Naive thymus-derived CD4-positive, alpha-beta T cell (primary cell): ENCODE results near the gene SHLD2. TPM values are rescaled to one million over a fixed set of nuclear protein-coding genes. Genes with fewer than 3 reads are reported as not detected.
"Not testable (repeated sequence)": the region's sequence is repeated elsewhere in the genome, so short reads cannot be mapped to it uniquely, and the experiment has no call there.

Source experiments
- ATAC-seq: fragments of 150-1000 bp; cut with Tn5 transposase; 2 replicates; pipeline ENCODE4 v1.10.0; 2021; ENCODE audit warnings: mild to moderate bottlenecking, moderate library complexity
- CTCF ChIA-PET: fragments of 350-600 bp; sonication (Branson Sonifier 250); formaldehyde crosslinking; loops from one replicate; lab custom pipeline; 2021; ENCODE audit warnings: antibody characterized with exemption; lab: Charles Lee
- POLR2A ChIA-PET: fragments of 350-600 bp; sonication (Branson Sonifier 250); formaldehyde crosslinking; loops from one replicate; lab custom pipeline; 2021; ENCODE audit warnings: antibody characterized with exemption, inconsistent platforms; lab: Charles Lee
- DNase-seq, 9 donors: peaks; one replicate each; pipeline versions ENCODE4 v3.0.0 to v3.0.0-alpha.2; 2020 to 2022; ENCODE audit warnings: mixed read lengths in 1 of 9
- H3K27ac ChIP-seq: one replicate; pipeline ENCODE4 v1.7.0; 2013; ENCODE audit warnings: mild to moderate bottlenecking, low read depth, low read length, moderate library complexity
- H3K27me3 ChIP-seq, 2 donors: one replicate each; pipeline ENCODE4 v1.7.0; 2013; ENCODE audit warnings: low read length in 2 of 2, mild to moderate bottlenecking in 2 of 2, moderate library complexity in 2 of 2; ENCODE audit not compliant: control insufficient read depth in 2 of 2, insufficient read depth in 2 of 2
- H3K36me3 ChIP-seq, 3 experiments: 1 replicate in 2 of 3; 2 replicates in 1 of 3; pipeline ENCODE4 v1.7.0; 2013; ENCODE audit warnings: low read length in 3 of 3, mild to moderate bottlenecking in 3 of 3, moderate library complexity in 1 of 3; ENCODE audit not compliant: insufficient read depth in 3 of 3, control insufficient read depth in 2 of 3
- H3K4me1 ChIP-seq, 2 donors: one replicate each; pipeline ENCODE4 v1.7.0; 2013; ENCODE audit warnings: low read length in 2 of 2, mild to moderate bottlenecking in 2 of 2, moderate library complexity in 1 of 2; ENCODE audit not compliant: control insufficient read depth in 2 of 2, insufficient read depth in 2 of 2
- H3K4me3 ChIP-seq: 2 replicates; pipeline ENCODE4 v1.7.0; 2013; ENCODE audit warnings: mild to moderate bottlenecking, low read length
- H3K9me3 ChIP-seq, 3 experiments: 1 replicate in 2 of 3; 2 replicates in 1 of 3; pipeline ENCODE4 v1.7.0; 2013; ENCODE audit warnings: low read length in 3 of 3; ENCODE audit not compliant: control insufficient read depth in 2 of 3
- H3K27ac Mint-ChIP-seq, 9 donors: one replicate each; pipeline ENCODE4 v1.8.0; 2020 to 2022; ENCODE audit warnings: mixed read lengths in 9 of 9, mild to moderate bottlenecking in 8 of 9, moderate library complexity in 5 of 9, inconsistent platforms in 2 of 9
- H3K27me3 Mint-ChIP-seq, 5 donors: one replicate each; pipeline ENCODE4 v1.8.0; 2021 to 2022; ENCODE audit warnings: mixed read lengths in 5 of 5, mild to moderate bottlenecking in 1 of 5
- H3K36me3 Mint-ChIP-seq, 5 donors: one replicate each; pipeline ENCODE4 v1.8.0; 2020 to 2022; ENCODE audit warnings: mixed read lengths in 5 of 5, mild to moderate bottlenecking in 3 of 5, inconsistent platforms in 1 of 5
- H3K4me1 Mint-ChIP-seq, 7 donors: one replicate each; pipeline ENCODE4 v1.8.0; 2020 to 2022; ENCODE audit warnings: mixed read lengths in 7 of 7, mild to moderate bottlenecking in 3 of 7, inconsistent platforms in 1 of 7
- H3K4me3 Mint-ChIP-seq, 10 donors: one replicate each; pipeline ENCODE4 v1.8.0; 2020 to 2022; ENCODE audit warnings: mild to moderate bottlenecking in 10 of 10, mixed read lengths in 10 of 10, moderate library complexity in 6 of 10, inconsistent platforms in 2 of 10
- H3K9me3 Mint-ChIP-seq, 11 donors: one replicate each; pipeline ENCODE4 v1.8.0; 2020 to 2022; ENCODE audit warnings: mixed read lengths in 11 of 11, mild to moderate bottlenecking in 4 of 11, inconsistent platforms in 1 of 11, moderate library complexity in 1 of 11
- intact Hi-C, 2 donors: fragments of 100-400 bp; cut with micrococcal nuclease; formaldehyde crosslinking; loops; one replicate each; pipeline ENCODE4 v1.15.1; 2023
- polyA plus RNA-seq, 2 donors: library from polyadenylated mRNA; unstranded; fragments of 300-500 nt; fragmentation: Illumina TruSeq; gene quantifications; one replicate each; pipeline ENCODE4 v1.2.3, GENCODE V29; 2021
- total RNA-seq, 6 experiments: library from RNA in 5 of 6; stranded (reverse) in 5 of 6; gene quantifications; 1 replicate in 5 of 6; 2 replicates in 1 of 6; pipeline ENCODE4 v1.2.3 and lab custom pipeline; 2021 to 2026

Gene SHLD2
- total and polyA plus RNA-seq, 7 experiments from 2014 or later, result 14.9 to 31.4 (median 20.6) TPM

DNA sequence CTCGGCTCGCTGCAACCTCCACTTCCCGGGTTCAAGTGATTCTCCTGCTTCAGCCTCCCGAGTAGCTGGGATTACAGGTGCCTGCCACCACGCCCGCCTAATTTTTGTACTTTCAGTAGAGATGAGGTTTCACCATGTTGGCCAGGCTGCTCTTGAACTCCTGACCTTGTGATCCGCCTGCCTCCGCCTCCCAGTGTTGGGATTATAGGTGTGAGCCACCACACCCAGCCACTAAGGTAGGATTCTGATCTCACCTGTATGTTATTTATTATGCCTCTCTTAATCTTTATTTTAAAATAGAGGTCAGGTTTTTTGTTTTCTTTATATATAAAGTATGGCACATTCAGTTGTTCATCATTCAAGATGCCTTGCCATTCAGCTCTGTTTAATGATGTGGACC is 9.7 kb downstream of the SHLD2 start:
- H3K4me3 Mint-ChIP-seq, H3K27me3 Mint-ChIP-seq, intact Hi-C loops, H3K9me3 ChIP-seq, H3K4me3 ChIP-seq, DNase-seq, CTCF ChIA-PET, POLR2A ChIA-PET, H3K27me3 ChIP-seq, H3K9me3 Mint-ChIP-seq, H3K4me1 ChIP-seq, H3K27ac ChIP-seq, H3K27ac Mint-ChIP-seq, ATAC-seq: not testable (repeated sequence)
- peaks cover 16 to 59% (median 43%) of the 10 kb centered on the region in 5 donors for H3K36me3 Mint-ChIP-seq
- peaks cover 6 to 40% (median 19%) of the 10 kb centered on the region in 7 donors for H3K4me1 Mint-ChIP-seq
- H3K36me3 ChIP-seq, result peaks cover 0 to 32% (median 0%) of the 10 kb centered on the region in 3 experiments

DNA sequence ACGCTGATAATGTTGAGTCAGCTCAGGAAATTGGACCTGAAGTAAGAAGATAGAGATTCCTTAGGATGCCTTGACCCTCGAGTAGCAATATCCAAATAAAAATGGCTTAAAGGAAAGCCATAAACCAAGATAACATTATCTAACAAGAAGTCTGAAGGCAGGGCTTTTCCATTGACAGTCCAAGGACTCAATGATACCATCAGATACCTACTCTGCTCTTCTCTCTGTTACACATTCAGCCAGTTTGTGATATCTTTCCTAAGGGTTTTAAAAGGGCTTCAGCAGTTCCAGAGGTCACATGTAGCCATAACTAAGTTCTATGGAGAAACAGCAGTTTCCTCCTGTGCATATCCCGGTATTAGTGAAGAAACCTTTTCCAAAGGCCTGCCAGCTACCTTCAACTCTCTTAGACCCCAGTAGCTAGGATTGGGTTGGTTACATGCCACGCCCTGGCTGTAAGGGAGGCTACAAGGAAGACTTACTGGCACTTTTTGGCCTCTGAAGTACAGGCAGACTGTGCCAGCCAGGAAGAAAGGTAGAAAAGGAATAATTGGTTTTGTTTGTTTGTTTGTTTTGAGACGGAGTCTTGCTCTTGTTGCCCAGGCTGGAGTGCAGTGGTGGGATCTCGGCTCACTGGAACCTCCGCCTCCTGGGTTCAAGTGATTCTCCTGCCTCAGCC is 10.6 kb downstream of the SHLD2 start:
- Histone ChIP-seq H3K9me3 (no peaks in the 10 kb centered on the region), H3K4me3 (no peak overlapping the region), H3K27ac (no peak overlapping the region), H3K27me3 (no peaks in the 10 kb centered on the region), H3K4me1 (no peaks in the 10 kb centered on the region), H3K36me3 (peaks cover 0 to 27% (median 0%) of the 10 kb centered on the region in 3 experiments)
- Mint-ChIP-seq H3K36me3 (peaks cover 16 to 54% (median 44%) of the 10 kb centered on the region in 5 donors), H3K27ac (no peak overlapping the region), H3K4me3 (no peak overlapping the region), H3K4me1 (peaks cover 4 to 34% (median 19%) of the 10 kb centered on the region in 7 donors), H3K9me3 (no peaks in the 10 kb centered on the region), H3K27me3 (no peaks in the 10 kb centered on the region)
- CTCF ChIA-PET, result no interaction called here
- no peak for ATAC-seq
- POLR2A ChIA-PET, result no interaction called here
- intact Hi-C loops, result no loop called here
- DNase-seq, result no peak

DNA sequence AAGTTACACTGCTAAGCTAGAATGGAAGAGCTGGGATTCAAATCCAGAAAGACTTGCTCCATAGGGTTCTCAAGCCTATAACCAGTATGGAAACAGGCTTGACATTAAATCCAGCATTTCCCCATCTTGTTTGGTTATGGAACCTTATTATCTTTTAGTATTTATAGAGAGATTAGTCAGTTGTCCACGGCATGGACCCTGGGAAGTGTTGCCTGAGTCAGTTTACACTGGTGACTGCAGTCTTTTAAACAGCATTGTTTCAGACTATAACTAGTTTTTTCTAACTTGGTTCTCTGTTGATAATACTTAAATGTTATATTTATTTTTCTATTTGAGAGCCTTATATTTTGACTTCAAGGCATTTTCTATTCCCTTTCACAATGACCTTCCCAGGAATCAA is 23.1 kb downstream of the SHLD2 start:
- H3K4me3 Mint-ChIP-seq, H3K4me3 ChIP-seq, H3K27ac Mint-ChIP-seq, ATAC-seq, DNase-seq, H3K27me3 ChIP-seq, POLR2A ChIA-PET, intact Hi-C loops, H3K9me3 Mint-ChIP-seq, H3K36me3 ChIP-seq, H3K9me3 ChIP-seq, H3K27me3 Mint-ChIP-seq, H3K27ac ChIP-seq, CTCF ChIA-PET, H3K4me1 ChIP-seq: not testable (repeated sequence)
- peaks cover 11 to 21% (median 13%) of the 10 kb centered on the region in 5 donors for H3K36me3 Mint-ChIP-seq
- H3K4me1 Mint-ChIP-seq, result peaks cover 2 to 18% (median 13%) of the 10 kb centered on the region in 7 donors

DNA sequence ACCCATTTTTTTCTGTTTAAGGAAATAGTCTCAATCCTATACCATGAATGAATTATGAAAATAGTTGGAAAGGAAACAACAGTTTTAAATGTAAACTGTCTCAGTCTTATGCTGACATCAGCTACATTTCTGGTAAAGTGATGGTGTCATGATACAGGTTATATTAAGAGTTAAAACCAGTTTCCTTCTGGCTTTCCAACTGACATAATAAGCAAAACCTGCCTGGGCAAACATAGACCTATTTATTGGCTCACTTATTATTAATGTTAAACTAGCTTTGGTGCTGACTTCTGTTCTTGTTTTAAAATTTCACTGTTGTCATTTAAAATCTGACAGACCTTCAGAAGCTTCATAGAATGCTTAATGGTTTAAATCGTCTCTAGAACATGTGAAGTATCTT is 24.0 kb downstream of the SHLD2 start:
- H3K9me3 Mint-ChIP-seq, H3K27me3 ChIP-seq, H3K36me3 ChIP-seq, H3K9me3 ChIP-seq, H3K27me3 Mint-ChIP-seq, H3K4me3 ChIP-seq, ATAC-seq, CTCF ChIA-PET, POLR2A ChIA-PET, H3K27ac ChIP-seq, H3K4me3 Mint-ChIP-seq, intact Hi-C loops, H3K27ac Mint-ChIP-seq, DNase-seq, H3K4me1 ChIP-seq: not testable (repeated sequence)
- peaks cover 2 to 18% (median 12%) of the 10 kb centered on the region in 7 donors for H3K4me1 Mint-ChIP-seq
- H3K36me3 Mint-ChIP-seq, result peaks cover 11 to 17% (median 13%) of the 10 kb centered on the region in 5 donors

DNA sequence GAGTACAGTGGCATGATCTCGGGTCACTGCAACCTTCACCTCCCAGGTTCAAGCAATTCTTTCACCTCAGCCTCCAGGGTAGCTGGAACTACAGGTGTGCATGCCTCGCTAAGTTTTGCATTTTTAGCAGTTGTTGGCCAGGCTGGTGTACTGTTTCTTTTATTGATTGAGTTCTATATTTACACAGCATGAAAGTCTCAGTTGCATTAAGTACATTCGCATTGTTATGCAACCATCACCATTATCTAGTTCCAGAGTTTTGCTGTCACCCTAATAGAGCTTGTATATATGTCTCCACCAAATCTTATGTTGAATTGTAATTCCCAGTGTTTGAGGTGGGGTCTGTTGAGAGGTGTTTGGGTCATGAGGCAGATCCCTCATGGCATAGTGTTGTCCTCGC is 28.3 kb downstream of the SHLD2 start:
- H3K4me1 ChIP-seq, ATAC-seq, intact Hi-C loops, POLR2A ChIA-PET, H3K27ac ChIP-seq, H3K36me3 Mint-ChIP-seq, H3K27me3 Mint-ChIP-seq, H3K27me3 ChIP-seq, H3K4me3 Mint-ChIP-seq, H3K4me1 Mint-ChIP-seq, H3K4me3 ChIP-seq, H3K27ac Mint-ChIP-seq, DNase-seq, H3K9me3 ChIP-seq, H3K9me3 Mint-ChIP-seq, H3K36me3 ChIP-seq: not testable (repeated sequence)
- CTCF ChIA-PET, result interaction anchor here (0.6 kb wide), 1 partner anchor 186 kb away, joined by 4 read pairs; no protein-coding TSS in a partner anchor

DNA sequence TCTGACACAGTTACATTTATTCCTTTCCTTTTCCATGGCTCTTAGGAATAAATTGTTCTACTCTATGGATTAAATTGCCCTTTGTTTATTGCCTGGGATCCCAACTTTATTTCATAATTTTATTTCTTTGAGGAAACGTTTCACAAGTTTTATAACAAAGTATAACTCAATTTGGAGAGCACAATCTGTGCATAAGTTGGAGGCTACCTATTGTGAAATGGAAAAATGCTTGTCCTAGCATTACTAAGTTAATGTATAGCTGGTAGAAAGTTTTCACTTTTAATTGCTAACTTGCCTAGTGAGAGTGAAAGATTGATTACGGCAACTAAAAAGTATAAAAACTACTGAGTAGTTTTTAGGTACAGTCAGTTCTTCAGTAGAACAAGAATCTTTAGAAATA is 32.0 kb downstream of the SHLD2 start:
- H3K4me1 Mint-ChIP-seq, H3K27ac ChIP-seq, H3K27ac Mint-ChIP-seq, CTCF ChIA-PET, DNase-seq, H3K4me1 ChIP-seq, H3K9me3 Mint-ChIP-seq, ATAC-seq, POLR2A ChIA-PET, H3K27me3 ChIP-seq, H3K4me3 Mint-ChIP-seq, H3K36me3 ChIP-seq, H3K9me3 ChIP-seq, H3K4me3 ChIP-seq, H3K27me3 Mint-ChIP-seq, intact Hi-C loops: not testable (repeated sequence)
- peaks cover 4 to 22% (median 8%) of the 10 kb centered on the region in 5 donors for H3K36me3 Mint-ChIP-seq

DNA sequence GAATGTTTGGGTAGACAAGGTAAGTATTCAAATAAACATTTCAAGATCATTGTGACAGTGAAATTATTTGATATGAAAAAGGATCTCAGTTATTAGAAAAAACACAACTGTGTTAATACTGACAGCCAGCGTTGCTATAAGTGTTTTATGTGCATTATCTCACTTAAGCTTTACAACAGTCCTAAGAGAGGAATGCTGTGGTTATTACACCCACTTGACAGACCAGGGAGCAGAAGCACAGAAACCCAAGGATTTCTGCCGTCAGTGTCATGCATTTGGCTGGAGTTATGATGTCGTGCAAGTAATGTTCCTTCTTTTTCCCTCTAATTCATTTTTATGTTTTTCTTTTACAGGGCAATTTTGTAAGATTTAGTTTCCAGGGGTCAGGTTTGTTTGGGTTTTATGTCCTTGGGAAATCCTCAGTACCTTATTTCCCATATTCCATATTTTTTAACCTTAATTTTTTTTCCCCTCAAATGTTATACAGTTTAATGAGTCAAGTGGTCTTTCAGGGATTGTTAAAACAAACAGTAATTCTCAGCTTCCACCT is 32.7 kb downstream of the SHLD2 start:
- H3K4me1 Mint-ChIP-seq, result peaks cover 0 to 10% (median 4%) of the 10 kb centered on the region in 7 donors
- intact Hi-C loops, H3K4me3 ChIP-seq, H3K27me3 ChIP-seq, DNase-seq, ATAC-seq, CTCF ChIA-PET, H3K27ac ChIP-seq, H3K4me3 Mint-ChIP-seq, H3K4me1 ChIP-seq, POLR2A ChIA-PET, H3K27ac Mint-ChIP-seq, H3K9me3 ChIP-seq, H3K36me3 ChIP-seq, H3K9me3 Mint-ChIP-seq, H3K27me3 Mint-ChIP-seq: not testable (repeated sequence)
- peaks cover 4 to 24% (median 8%) of the 10 kb centered on the region in 5 donors for H3K36me3 Mint-ChIP-seq
